HepG2 (cell line): ENCODE results near the gene MRPL51. TPM values are rescaled to one million over a fixed set of nuclear protein-coding genes. Genes with fewer than 3 reads are reported as not detected.

ENCODE experiments used
- FOXK2 ChIP-seq: fragments of 450-650 bp; IDR thresholded peaks from 2 replicates; pipeline ENCODE4 v1.6.1; 2016
- ISL2 ChIP-seq: sonication (generic); formaldehyde crosslinking; IDR thresholded peaks from 2 replicates; pipeline ENCODE4 v1.5.0; 2020; ENCODE audit warnings: missing genetic modification reagents
- MED1 ChIP-seq: sonication (generic); formaldehyde crosslinking; IDR thresholded peaks from 2 replicates; pipeline ENCODE4 v1.4.0; 2020; ENCODE audit warnings: missing genetic modification reagents
- NFATC3 ChIP-seq: sonication (generic); formaldehyde crosslinking; IDR thresholded peaks from 2 replicates; pipeline ENCODE4 v1.5.1; 2020; ENCODE audit warnings: mild to moderate bottlenecking, missing genetic modification reagents
- SNAPC2 ChIP-seq: sonication (generic); formaldehyde crosslinking; IDR thresholded peaks from 2 replicates; pipeline ENCODE4 v1.8.1; 2022; ENCODE audit warnings: mild to moderate bottlenecking, missing genetic modification reagents
- ZMAT3 ChIP-seq: sonication (generic); formaldehyde crosslinking; conservative IDR thresholded peaks from 2 replicates; pipeline ENCODE4 v1.7.0; 2021; ENCODE audit warnings: missing genetic modification reagents
- ZNF605 ChIP-seq: sonication (generic); formaldehyde crosslinking; IDR thresholded peaks from 2 replicates; pipeline ENCODE4 v1.8.0; 2022; ENCODE audit warnings: mild to moderate bottlenecking, missing genetic modification reagents
- ZNF777 ChIP-seq: sonication (generic); formaldehyde crosslinking; IDR thresholded peaks from 2 replicates; pipeline ENCODE4 v1.4.0; 2020; ENCODE audit warnings: missing genetic modification reagents
- polyA plus RNA-seq, 8 experiments: library from polyadenylated mRNA; depleted of rRNA in 3 of 8; stranded (reverse) in 7 of 8; unstranded in 1 of 8; fragments of >200 nt; fragmentation: Illumina TruSeq in 4 of 8; extraction: Trizol in 4 of 8; gene quantifications; 2 replicates each; pipeline versions ENCODE4 v1.2.1 to v1.2.3, GENCODE V29; 2011 to 2016; ENCODE audit warnings: low read depth in 4 of 8, missing spikeins in 1 of 8, mixed read lengths in 1 of 8; ENCODE audit not compliant: insufficient read depth in 1 of 8
- total RNA-seq, 5 experiments: library from RNA; depleted of rRNA; stranded (reverse); fragments of >200 nt; fragmentation: Illumina TruSeq; extraction: Trizol; gene quantifications; 2 replicates each; pipeline ENCODE4 v1.2.3, GENCODE V29; 2016; ENCODE audit warnings: low read depth in 1 of 5
- TF ChIP-seq, protein P1 (sequence below), 2 experiments: sonication (generic) in 1 of 2; formaldehyde crosslinking in 1 of 2; IDR thresholded peaks; 2 replicates each; pipeline versions ENCODE4 v1.4.0 to v1.6.1; 2018 to 2020; ENCODE audit warnings: missing genetic modification reagents in 2 of 2, borderline replicate concordance in 1 of 2, low read depth in 1 of 2, mild to moderate bottlenecking in 1 of 2, missing biosample characterization in 1 of 2
- TF ChIP-seq, protein P2 (sequence below): IDR thresholded peaks from 2 replicates; pipeline ENCODE4 v1.6.1; 2012; ENCODE audit warnings: low read length, improper control_type of control experiment
- TF ChIP-seq, protein P3 (sequence below), 2 experiments: sonication (generic) in 1 of 2; formaldehyde crosslinking in 1 of 2; IDR thresholded peaks; 2 replicates each; pipeline versions ENCODE4 v1.5.1 to v1.6.1; 2011 to 2020; ENCODE audit warnings: borderline replicate concordance in 1 of 2, low read depth in 1 of 2, low read length in 1 of 2, mild to moderate bottlenecking in 1 of 2, missing genetic modification reagents in 1 of 2, moderate library complexity in 1 of 2
- TF ChIP-seq, protein P4 (sequence below), 2 experiments: sonication (generic) in 1 of 2; formaldehyde crosslinking in 1 of 2; IDR thresholded peaks; 2 replicates each; pipeline versions ENCODE4 v1.6.1 to v1.9.0; 2014 to 2022; ENCODE audit warnings: antibody characterized with exemption in 1 of 2, borderline replicate concordance in 1 of 2, inconsistent platforms in 1 of 2, low read depth in 1 of 2, missing genetic modification reagents in 1 of 2
- TF ChIP-seq, protein P5 (sequence below): sonication (generic); formaldehyde crosslinking; IDR thresholded peaks from 2 replicates; pipeline ENCODE4 v1.4.0; 2020; ENCODE audit warnings: missing genetic modification reagents, borderline replicate concordance

The MRPL51 gene
- total and polyA plus RNA-seq, 2 of the 13 experiments (the other 11 are each of a cell fraction or from before 2014, with no cell fraction given), result 64.8 to 278 TPM

DNA sequence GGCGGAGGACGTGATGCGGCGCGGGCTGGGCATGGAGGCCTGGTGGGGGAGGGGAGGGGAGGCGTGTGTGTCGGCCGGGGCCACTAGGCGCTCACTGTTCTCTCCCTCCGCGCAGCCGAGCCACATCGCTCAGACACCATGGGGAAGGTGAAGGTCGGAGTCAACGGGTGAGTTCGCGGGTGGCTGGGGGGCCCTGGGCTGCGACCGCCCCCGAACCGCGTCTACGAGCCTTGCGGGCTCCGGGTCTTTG is 41.6 kb upstream of the MRPL51 start (continued):
- TF ChIP-seq, protein P1, sequence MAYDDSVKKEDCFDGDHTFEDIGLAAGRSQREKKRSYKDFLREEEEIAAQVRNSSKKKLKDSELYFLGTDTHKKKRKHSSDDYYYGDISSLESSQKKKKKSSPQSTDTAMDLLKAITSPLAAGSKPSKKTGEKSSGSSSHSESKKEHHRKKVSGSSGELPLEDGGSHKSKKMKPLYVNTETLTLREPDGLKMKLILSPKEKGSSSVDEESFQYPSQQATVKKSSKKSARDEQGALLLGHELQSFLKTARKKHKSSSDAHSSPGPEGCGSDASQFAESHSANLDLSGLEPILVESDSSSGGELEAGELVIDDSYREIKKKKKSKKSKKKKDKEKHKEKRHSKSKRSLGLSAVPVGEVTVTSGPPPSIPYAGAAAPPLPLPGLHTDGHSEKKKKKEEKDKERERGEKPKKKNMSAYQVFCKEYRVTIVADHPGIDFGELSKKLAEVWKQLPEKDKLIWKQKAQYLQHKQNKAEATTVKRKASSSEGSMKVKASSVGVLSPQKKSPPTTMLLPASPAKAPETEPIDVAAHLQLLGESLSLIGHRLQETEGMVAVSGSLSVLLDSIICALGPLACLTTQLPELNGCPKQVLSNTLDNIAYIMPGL (CRISPR knock-in tag; IDR thresholded peaks at IDR 0.05; ENCODE audit: borderline replicate concordance in 1 of 2, low read depth in 1 of 2), result no peak
- TF ChIP-seq ZNF605 (CRISPR knock-in tag) (no peak), SNAPC2 (CRISPR knock-in tag) (no peak), ZNF777 (CRISPR knock-in tag) (no peak), FOXK2 (no peak), ISL2 (CRISPR knock-in tag) (no peak), MED1 (no peak), NFATC3 (CRISPR knock-in tag) (no peak), ZMAT3 (no peak)
- TF ChIP-seq, protein P2, sequence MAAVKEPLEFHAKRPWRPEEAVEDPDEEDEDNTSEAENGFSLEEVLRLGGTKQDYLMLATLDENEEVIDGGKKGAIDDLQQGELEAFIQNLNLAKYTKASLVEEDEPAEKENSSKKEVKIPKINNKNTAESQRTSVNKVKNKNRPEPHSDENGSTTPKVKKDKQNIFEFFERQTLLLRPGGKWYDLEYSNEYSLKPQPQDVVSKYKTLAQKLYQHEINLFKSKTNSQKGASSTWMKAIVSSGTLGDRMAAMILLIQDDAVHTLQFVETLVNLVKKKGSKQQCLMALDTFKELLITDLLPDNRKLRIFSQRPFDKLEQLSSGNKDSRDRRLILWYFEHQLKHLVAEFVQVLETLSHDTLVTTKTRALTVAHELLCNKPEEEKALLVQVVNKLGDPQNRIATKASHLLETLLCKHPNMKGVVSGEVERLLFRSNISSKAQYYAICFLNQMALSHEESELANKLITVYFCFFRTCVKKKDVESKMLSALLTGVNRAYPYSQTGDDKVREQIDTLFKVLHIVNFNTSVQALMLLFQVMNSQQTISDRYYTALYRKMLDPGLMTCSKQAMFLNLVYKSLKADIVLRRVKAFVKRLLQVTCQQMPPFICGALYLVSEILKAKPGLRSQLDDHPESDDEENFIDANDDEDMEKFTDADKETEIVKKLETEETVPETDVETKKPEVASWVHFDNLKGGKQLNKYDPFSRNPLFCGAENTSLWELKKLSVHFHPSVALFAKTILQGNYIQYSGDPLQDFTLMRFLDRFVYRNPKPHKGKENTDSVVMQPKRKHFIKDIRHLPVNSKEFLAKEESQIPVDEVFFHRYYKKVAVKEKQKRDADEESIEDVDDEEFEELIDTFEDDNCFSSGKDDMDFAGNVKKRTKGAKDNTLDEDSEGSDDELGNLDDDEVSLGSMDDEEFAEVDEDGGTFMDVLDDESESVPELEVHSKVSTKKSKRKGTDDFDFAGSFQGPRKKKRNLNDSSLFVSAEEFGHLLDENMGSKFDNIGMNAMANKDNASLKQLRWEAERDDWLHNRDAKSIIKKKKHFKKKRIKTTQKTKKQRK, result no peak
- TF ChIP-seq, protein P3, sequence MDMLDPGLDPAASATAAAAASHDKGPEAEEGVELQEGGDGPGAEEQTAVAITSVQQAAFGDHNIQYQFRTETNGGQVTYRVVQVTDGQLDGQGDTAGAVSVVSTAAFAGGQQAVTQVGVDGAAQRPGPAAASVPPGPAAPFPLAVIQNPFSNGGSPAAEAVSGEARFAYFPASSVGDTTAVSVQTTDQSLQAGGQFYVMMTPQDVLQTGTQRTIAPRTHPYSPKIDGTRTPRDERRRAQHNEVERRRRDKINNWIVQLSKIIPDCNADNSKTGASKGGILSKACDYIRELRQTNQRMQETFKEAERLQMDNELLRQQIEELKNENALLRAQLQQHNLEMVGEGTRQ (IDR thresholded peaks at IDR 0.05; ENCODE audit: low read depth, low read length), result no peak
- TF ChIP-seq, protein P3 (CRISPR knock-in tag; IDR thresholded peaks at IDR 0.05; ENCODE audit: borderline replicate concordance), result no peak
- TF ChIP-seq, protein P4, sequence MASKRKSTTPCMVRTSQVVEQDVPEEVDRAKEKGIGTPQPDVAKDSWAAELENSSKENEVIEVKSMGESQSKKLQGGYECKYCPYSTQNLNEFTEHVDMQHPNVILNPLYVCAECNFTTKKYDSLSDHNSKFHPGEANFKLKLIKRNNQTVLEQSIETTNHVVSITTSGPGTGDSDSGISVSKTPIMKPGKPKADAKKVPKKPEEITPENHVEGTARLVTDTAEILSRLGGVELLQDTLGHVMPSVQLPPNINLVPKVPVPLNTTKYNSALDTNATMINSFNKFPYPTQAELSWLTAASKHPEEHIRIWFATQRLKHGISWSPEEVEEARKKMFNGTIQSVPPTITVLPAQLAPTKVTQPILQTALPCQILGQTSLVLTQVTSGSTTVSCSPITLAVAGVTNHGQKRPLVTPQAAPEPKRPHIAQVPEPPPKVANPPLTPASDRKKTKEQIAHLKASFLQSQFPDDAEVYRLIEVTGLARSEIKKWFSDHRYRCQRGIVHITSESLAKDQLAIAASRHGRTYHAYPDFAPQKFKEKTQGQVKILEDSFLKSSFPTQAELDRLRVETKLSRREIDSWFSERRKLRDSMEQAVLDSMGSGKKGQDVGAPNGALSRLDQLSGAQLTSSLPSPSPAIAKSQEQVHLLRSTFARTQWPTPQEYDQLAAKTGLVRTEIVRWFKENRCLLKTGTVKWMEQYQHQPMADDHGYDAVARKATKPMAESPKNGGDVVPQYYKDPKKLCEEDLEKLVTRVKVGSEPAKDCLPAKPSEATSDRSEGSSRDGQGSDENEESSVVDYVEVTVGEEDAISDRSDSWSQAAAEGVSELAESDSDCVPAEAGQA (IDR thresholded peaks at IDR 0.05; ENCODE audit: low read depth), result no peak; the same call in 1 of the 2 replicates
- TF ChIP-seq, protein P4 (CRISPR knock-in tag; IDR thresholded peaks at IDR 0.05; ENCODE audit: borderline replicate concordance), result no peak
- TF ChIP-seq, protein P5, sequence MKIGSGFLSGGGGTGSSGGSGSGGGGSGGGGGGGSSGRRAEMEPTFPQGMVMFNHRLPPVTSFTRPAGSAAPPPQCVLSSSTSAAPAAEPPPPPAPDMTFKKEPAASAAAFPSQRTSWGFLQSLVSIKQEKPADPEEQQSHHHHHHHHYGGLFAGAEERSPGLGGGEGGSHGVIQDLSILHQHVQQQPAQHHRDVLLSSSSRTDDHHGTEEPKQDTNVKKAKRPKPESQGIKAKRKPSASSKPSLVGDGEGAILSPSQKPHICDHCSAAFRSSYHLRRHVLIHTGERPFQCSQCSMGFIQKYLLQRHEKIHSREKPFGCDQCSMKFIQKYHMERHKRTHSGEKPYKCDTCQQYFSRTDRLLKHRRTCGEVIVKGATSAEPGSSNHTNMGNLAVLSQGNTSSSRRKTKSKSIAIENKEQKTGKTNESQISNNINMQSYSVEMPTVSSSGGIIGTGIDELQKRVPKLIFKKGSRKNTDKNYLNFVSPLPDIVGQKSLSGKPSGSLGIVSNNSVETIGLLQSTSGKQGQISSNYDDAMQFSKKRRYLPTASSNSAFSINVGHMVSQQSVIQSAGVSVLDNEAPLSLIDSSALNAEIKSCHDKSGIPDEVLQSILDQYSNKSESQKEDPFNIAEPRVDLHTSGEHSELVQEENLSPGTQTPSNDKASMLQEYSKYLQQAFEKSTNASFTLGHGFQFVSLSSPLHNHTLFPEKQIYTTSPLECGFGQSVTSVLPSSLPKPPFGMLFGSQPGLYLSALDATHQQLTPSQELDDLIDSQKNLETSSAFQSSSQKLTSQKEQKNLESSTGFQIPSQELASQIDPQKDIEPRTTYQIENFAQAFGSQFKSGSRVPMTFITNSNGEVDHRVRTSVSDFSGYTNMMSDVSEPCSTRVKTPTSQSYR (CRISPR knock-in tag), result 0 out of 2 replicates have a peak, but pooled peaks have one; percentile 66
